Left colon (tissue), 2 donors: ENCODE results near the gene LRTM2. TPM values are rescaled to one million over a fixed set of nuclear protein-coding genes. Genes with fewer than 3 reads are reported as not detected.

Experiments used
- ATAC-seq: fragments of 200-7000 bp; cut with Tn5 transposase; one replicate; pipeline ENCODE4 v1.9.1; 2020; ENCODE audit warnings: mild to moderate bottlenecking, moderate library complexity
- DNase-seq, 2 donors: peaks; one replicate each; pipeline ENCODE4 v3.0.0-alpha.2; 2020
- intact Hi-C, 2 donors: fragments of 100-400 bp; cut with DNase I in 1 of 2; cut with micrococcal nuclease in 1 of 2; formaldehyde crosslinking; loops; one replicate each; pipeline versions ENCODE4 v1.11.2 to v1.14.0; 2022; cut with DNase I, micrococcal nuclease
- total RNA-seq, 2 donors: library from RNA; stranded (reverse); fragmentation: NEBNext Ultra II Directional; extraction: Animal tissue kit (Norgen Biotek cat#: 25700); gene quantifications; one replicate each; pipeline ENCODE4 v1.2.1, GENCODE V29; 2021
- donor health status: DM: no; HTN: no; CAD: no.
- donor health status: DM: yes; HTN: yes; CAD: no.

Gene LRTM2
- total RNA-seq, 2 donors from 2014 or later = not detected

- intact Hi-C loops = loop anchor here in 1 of 2 donors (10.0 kb wide), 1 partner anchor 68 kb away; no protein-coding TSS in a partner anchor
- no peak for ATAC-seq
- no peak for DNase-seq
Measured at GRCh38 chr12:1836241-1836803, 16.0 kb downstream of the LRTM2 start.

- DNase-seq = no peak
- ATAC-seq = no peak
- intact Hi-C loops = loop anchor here in 1 of 2 donors (10.0 kb wide), 1 partner anchor 68 kb away; no protein-coding TSS in a partner anchor
Measured at GRCh38 chr12:1836854-1837421, 16.6 kb downstream of the LRTM2 start.

- DNase-seq = no peak
- intact Hi-C loops = loop anchor here in 1 of 2 donors (10.0 kb wide), 1 partner anchor 67 kb away; no protein-coding TSS in a partner anchor
- no peak for ATAC-seq
Measured at GRCh38 chr12:1837541-1838204, 17.3 kb downstream of the LRTM2 start.

- intact Hi-C loops = loop anchor here in 1 of 2 donors (10.0 kb wide), 1 partner anchor 66 kb away; no protein-coding TSS in a partner anchor
- ATAC-seq = no peak
Measured at GRCh38 chr12:1838205-1838993, 18.0 kb downstream of the LRTM2 start.

GRCh38 chr12:1838994-1839365 is 18.6 kb downstream of the LRTM2 start:
- ATAC-seq = no peak
- intact Hi-C loops = loop anchor here in 1 of 2 donors (10.0 kb wide), 1 partner anchor 66 kb away; no protein-coding TSS in a partner anchor
- DNase-seq = no peak

More at GRCh38 chr12:1838205-1838993, 18.0 kb downstream of the LRTM2 start:
- no peak for DNase-seq

GRCh38 chr12:1839464-1839863 is 19.1 kb downstream of the LRTM2 start:
- ATAC-seq (no peak), DNase-seq (no peak)
- intact Hi-C loops = loop anchor here in 1 of 2 donors (10.0 kb wide), 1 partner anchor 65 kb away; no protein-coding TSS in a partner anchor

- intact Hi-C loops = loop anchor here in 1 of 2 donors (10.0 kb wide), 1 partner anchor 65 kb away; no protein-coding TSS in a partner anchor
- no peak for DNase-seq
- no peak for ATAC-seq
Measured at GRCh38 chr12:1839956-1840951, 19.9 kb downstream of the LRTM2 start.

- no peak for DNase-seq
- intact Hi-C loops = no loop called here
- ATAC-seq = no peak
Measured at GRCh38 chr12:1840981-1841425, 20.6 kb downstream of the LRTM2 start.

GRCh38 chr12:1841586-1842182 is 21.3 kb downstream of the LRTM2 start:
- DNase-seq (peak in 1 of 2 donors; percentile 2), ATAC-seq (no peak)
- intact Hi-C loops = no loop called here

- DNase-seq (peak in 1 of 2 donors; percentile 22), ATAC-seq (no peak)
- intact Hi-C loops = no loop called here
Measured at GRCh38 chr12:1842183-1842904, 22.0 kb downstream of the LRTM2 start.

- ATAC-seq (no peak), DNase-seq (peak in 1 of 2 donors; percentile 14)
- intact Hi-C loops = no loop called here
Measured at GRCh38 chr12:1842905-1843640, 22.7 kb downstream of the LRTM2 start.

- DNase-seq (no peak), ATAC-seq (no peak)
- intact Hi-C loops = no loop called here
Measured at GRCh38 chr12:1843641-1844005, 23.3 kb downstream of the LRTM2 start.

GRCh38 chr12:1844223-1844622 is 23.9 kb downstream of the LRTM2 start:
- intact Hi-C loops = no loop called here
- DNase-seq (no peak), ATAC-seq (no peak)

GRCh38 chr12:1844661-1845409 is 24.5 kb downstream of the LRTM2 start:
- intact Hi-C loops = no loop called here
- DNase-seq = no peak
- no peak for ATAC-seq

- DNase-seq (peak in 1 of 2 donors; percentile 10), ATAC-seq (no peak)
- intact Hi-C loops = no loop called here
Measured at GRCh38 chr12:1845427-1845826, 25.1 kb downstream of the LRTM2 start.

GRCh38 chr12:1845886-1846285 is 25.5 kb downstream of the LRTM2 start:
- ATAC-seq (no peak), DNase-seq (no peak)
- intact Hi-C loops = no loop called here
